K562 (cell line): ENCODE results near the gene CTRB1. TPM values are rescaled to one million over a fixed set of nuclear protein-coding genes. Genes with fewer than 3 reads are reported as not detected.

Source experiments
- ATAC-seq: fragments of 200-7000 bp; cut with Tn5 transposase; 3 replicates; pipeline ENCODE4 v1.9.1; 2020; ENCODE audit warnings: moderate library complexity
- BruUV-seq: library from RNA; stranded (reverse); fragments of 400-500 nt; replicated peaks from 2 replicates; lab custom pipeline; 2021; lab: Mats Ljungman, UMichigan
- CTCF ChIA-PET: fragments of 300-600 bp; formaldehyde crosslinking; extraction: SDS; loops from one replicate; lab custom pipeline; 2021; ENCODE audit warnings: low intra/inter-chr PET ratio; lab: Yijun Ruan, JAX
- POLR2A ChIA-PET: fragments of 300-600, 350-650 bp; sonication (Branson Sonifier 250); formaldehyde crosslinking; extraction: SDS; loops from one replicate; lab custom pipeline; 2021; ENCODE audit warnings: antibody characterized with exemption, inconsistent platforms; lab: Yijun Ruan, JAX
- DNase-seq, 4 experiments: peaks; one replicate each; pipeline versions ENCODE4 v3.0.0 to v3.0.0-alpha.2; 2011 to 2018; ENCODE audit warnings: low spot score in 3 of 4, mixed read lengths in 3 of 4; ENCODE audit errors: extremely low read depth in 1 of 4
- FAIRE-seq: peaks from 2 replicates; lab custom pipeline; 2011; peaks lifted over from hg19 to GRCh38; lab: Jason Lieb, UNC
- H2AFZ ChIP-seq: 2 replicates; pipeline ENCODE4 v1.6.0; 2011; ENCODE audit warnings: low read depth, low read length, control low read depth, inconsistent platforms
- H3K27ac ChIP-seq: fragments of 200-600 bp; 3 replicates; pipeline ENCODE4 v1.8.0; 2011; ENCODE audit warnings: low read depth, mild to moderate bottlenecking, control low read depth, inconsistent platforms, low read length, moderate library complexity, mixed read lengths; ENCODE audit errors: extremely low read depth
- H3K27me3 ChIP-seq, 2 experiments: fragments of 300-600 bp in 1 of 2; 2 replicates in 1 of 2; 3 replicates in 1 of 2; pipeline versions ENCODE4 v1.6.0 to v1.8.0; 2011; ENCODE audit warnings: inconsistent platforms in 2 of 2, low read length in 2 of 2, mild to moderate bottlenecking in 1 of 2, mixed read lengths in 1 of 2, moderate library complexity in 1 of 2; ENCODE audit not compliant: control insufficient read depth in 2 of 2, insufficient read depth in 2 of 2
- H3K36me3 ChIP-seq: fragments of 300-600 bp; 3 replicates; pipeline ENCODE4 v1.8.0; 2011; ENCODE audit warnings: mild to moderate bottlenecking, low read length, inconsistent platforms; ENCODE audit not compliant: control insufficient read depth, insufficient read depth
- H3K4me1 ChIP-seq, 2 experiments: fragments of 200-600 bp in 1 of 2; replicated peaks in 1 of 2; 2 replicates in 1 of 2; 3 replicates in 1 of 2; pipeline versions ENCODE4 v1.5.1 to v1.8.0; 2011; ENCODE audit warnings: inconsistent platforms in 2 of 2, low read length in 2 of 2, mild to moderate bottlenecking in 1 of 2, mixed read lengths in 1 of 2, moderate library complexity in 1 of 2; ENCODE audit not compliant: control insufficient read depth in 2 of 2, insufficient read depth in 2 of 2
- H3K4me2 ChIP-seq: 2 replicates; pipeline ENCODE4 v1.6.1; 2011; ENCODE audit warnings: low read length, control low read depth, inconsistent platforms, mixed read lengths; ENCODE audit not compliant: insufficient read depth
- H3K4me3 ChIP-seq: fragments of 200-600 bp; sonication (generic), shearing (Covaris generic); 2 replicates; pipeline ENCODE4 v1.5.1; 2016; ENCODE audit warnings: control low read depth, inconsistent platforms
- H3K79me2 ChIP-seq: fragments of 200-600 bp; 3 replicates; pipeline ENCODE4 v1.8.0; 2011; ENCODE audit warnings: low read length, inconsistent platforms; ENCODE audit not compliant: control insufficient read depth, insufficient read depth
- H3K9ac ChIP-seq, 2 experiments: 2 replicates each; pipeline versions ENCODE4 v1.6.0 to v1.6.1; 2011; ENCODE audit warnings: low read depth in 2 of 2, low read length in 2 of 2, control low read depth in 1 of 2, inconsistent platforms in 1 of 2, mild to moderate bottlenecking in 1 of 2, mixed read lengths in 1 of 2; ENCODE audit not compliant: insufficient read depth in 1 of 2
- H3K9me1 ChIP-seq: one replicate; pipeline ENCODE4 v1.6.0; 2011; ENCODE audit warnings: inconsistent platforms, mild to moderate bottlenecking, low read length, moderate library complexity; ENCODE audit not compliant: control insufficient read depth, insufficient read depth
- H3K9me3 ChIP-seq: replicated peaks from 2 replicates; pipeline ENCODE4 v1.5.1; 2011; ENCODE audit warnings: low read depth, low read length, inconsistent platforms; ENCODE audit not compliant: control insufficient read depth, insufficient read depth
- H4K20me1 ChIP-seq: replicated peaks from 2 replicates; pipeline ENCODE4 v1.6.1; 2011; ENCODE audit warnings: low read length, inconsistent platforms, mixed read lengths; ENCODE audit not compliant: control insufficient read depth, insufficient read depth
- FUS ChIP-seq: fragments of 200-400 bp; formaldehyde crosslinking; optimal IDR thresholded peaks from 2 replicates; pipeline ENCODE3; 2017; ENCODE audit warnings: low read depth, low read length
- LEF1 ChIP-seq: fragments of 450-650 bp; IDR thresholded peaks from 2 replicates; pipeline ENCODE4 v1.6.1; 2016; ENCODE audit warnings: mild to moderate bottlenecking
- NFIC ChIP-seq: fragments of 450-650 bp; IDR thresholded peaks from 2 replicates; pipeline ENCODE4 v1.6.1; 2017; ENCODE audit warnings: mild to moderate bottlenecking, inconsistent platforms
- PRPF4 ChIP-seq: fragments of 200-400 bp; formaldehyde crosslinking; IDR thresholded peaks from one replicate; pipeline ENCODE4 v1.6.1; 2017; ENCODE audit warnings: low read length, low read depth, mild to moderate bottlenecking; ENCODE audit not compliant: insufficient read depth, poor library complexity, severe bottlenecking
- WGBS: fragments of 100-300 bp; shearing (Covaris generic); methylation state at CpG from one replicate; pipeline ENCODE4 v1.1.6; 2016; ENCODE audit warnings: low coverage, mixed read lengths; ENCODE audit not compliant: insufficient coverage; ENCODE audit errors: missing lambda C conversion rate; 5-methylcytosine and 5-hydroxymethylcytosine counted together
- in situ Hi-C: fragments of 300-500 bp; cut with MboI; formaldehyde crosslinking; loops from 4 replicates; pipeline ENCODE4 v1.15.0; 2018; ENCODE audit warnings: inconsistent platforms, mixed read lengths
- intact Hi-C: fragments of 100-400 bp; cut with micrococcal nuclease; formaldehyde crosslinking; loops from 2 replicates; pipeline ENCODE4 v1.14.2; 2022
- polyA plus RNA-seq, 8 experiments: library from polyadenylated mRNA; depleted of rRNA in 4 of 8; stranded (reverse) in 5 of 8; unstranded in 3 of 8; fragments of >200 nt; fragmentation: Nextera tagmentation in 2 of 8; fragmentation: Illumina TruSeq in 1 of 8; extraction: Ambion mirVana in 2 of 8; extraction: Trizol in 1 of 8; gene quantifications; 2 replicates each; pipeline versions ENCODE4 v1.2.1 to v1.2.3, GENCODE V29; 2011 to 2014; ENCODE audit warnings: inconsistent platforms in 1 of 8, missing spikeins in 1 of 8
- total RNA-seq, 7 experiments: library from RNA; depleted of rRNA in 6 of 7; stranded (reverse); fragments of >200 nt in 6 of 7; fragmentation: Illumina TruSeq in 2 of 7; extraction: Trizol in 2 of 7; gene quantifications; 2 replicates each; pipeline versions ENCODE4 v1.2.1 to v1.2.3, GENCODE V29; 2011 to 2021; ENCODE audit warnings: low replicate concordance in 1 of 7
- TF ChIP-seq, protein P1 (sequence below), 2 experiments: IDR thresholded peaks; 2 replicates each; pipeline ENCODE4 v1.6.1; 2012; ENCODE audit warnings: improper control_type of control experiment in 2 of 2, low read depth in 2 of 2, low read length in 2 of 2, borderline replicate concordance in 1 of 2

CTRB1 gene
- total and polyA plus RNA-seq, 9 of the 15 experiments (the other 6 are each of a cell fraction or from before 2014, with no cell fraction given), result 2.3 TPM; not detected in 8

DNA sequence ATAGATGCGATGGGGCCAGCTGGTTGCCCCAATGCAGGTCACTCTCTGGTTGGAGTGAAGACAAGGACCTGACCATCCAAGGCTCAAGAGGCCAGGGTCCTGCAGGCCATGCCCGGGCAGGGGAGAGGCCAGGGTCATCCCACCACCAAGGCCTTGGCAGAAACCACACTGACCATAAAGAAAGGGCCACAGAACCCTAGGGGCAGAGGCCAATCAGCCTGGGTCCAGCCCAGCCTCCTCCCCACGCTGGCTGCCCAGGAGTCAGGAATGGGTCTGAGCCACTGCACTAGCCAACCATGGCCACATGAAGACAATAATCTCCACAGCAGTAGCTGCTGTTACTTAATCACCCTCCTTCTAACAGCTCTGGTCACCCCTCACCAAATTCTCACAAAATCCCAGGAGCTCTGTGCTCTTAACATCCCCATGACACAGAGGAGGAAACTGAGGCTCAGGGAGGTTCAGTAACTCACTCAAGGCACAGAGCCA, 42.8 kb downstream of the CTRB1 start:
- in situ Hi-C loops (no loop called here), intact Hi-C loops (no loop called here)
- Histone ChIP-seq H3K4me1 (peaks cover 4 to 61% of the 10 kb centered on the region in 2 experiments; a peak in 3 of 5 replicates), H4K20me1 (peaks cover 6% of the 10 kb centered on the region; the same call in 1 of the 2 replicates), H3K79me2 (peaks cover 6% of the 10 kb centered on the region; the same call in 1 of the 3 replicates), H2AFZ (no peak overlapping the region), H3K36me3 (no peaks in the 10 kb centered on the region), H3K27me3 (no peaks in the 10 kb centered on the region), H3K27ac (no peak overlapping the region), H3K9ac (peak overlapping the region in 1 of 2 experiments; percentile 68; a peak in 2 of 4 replicates), H3K9me1 (no peaks in the 10 kb centered on the region), H3K4me3 (no peak overlapping the region), H3K9me3 (no peaks in the 10 kb centered on the region), H3K4me2 (no peak overlapping the region)
- WGBS, result 89% methylated on average over 3 of the region's 3 CpGs
- no peak for ATAC-seq
- FAIRE-seq, result no peak
- no peak for DNase-seq
- TF ChIP-seq PRPF4 (no peak), FUS (no peak)
- no TSS peak for BruUV-seq
- ChIA-PET CTCF (no interaction called here), POLR2A (interaction anchor here (0.9 to 1.0 kb wide), 3 partner anchors 8 to 386 kb away, joined by 3 to 4 read pairs (median 3); partner anchors contain the start of gene TERF2IP)

DNA sequence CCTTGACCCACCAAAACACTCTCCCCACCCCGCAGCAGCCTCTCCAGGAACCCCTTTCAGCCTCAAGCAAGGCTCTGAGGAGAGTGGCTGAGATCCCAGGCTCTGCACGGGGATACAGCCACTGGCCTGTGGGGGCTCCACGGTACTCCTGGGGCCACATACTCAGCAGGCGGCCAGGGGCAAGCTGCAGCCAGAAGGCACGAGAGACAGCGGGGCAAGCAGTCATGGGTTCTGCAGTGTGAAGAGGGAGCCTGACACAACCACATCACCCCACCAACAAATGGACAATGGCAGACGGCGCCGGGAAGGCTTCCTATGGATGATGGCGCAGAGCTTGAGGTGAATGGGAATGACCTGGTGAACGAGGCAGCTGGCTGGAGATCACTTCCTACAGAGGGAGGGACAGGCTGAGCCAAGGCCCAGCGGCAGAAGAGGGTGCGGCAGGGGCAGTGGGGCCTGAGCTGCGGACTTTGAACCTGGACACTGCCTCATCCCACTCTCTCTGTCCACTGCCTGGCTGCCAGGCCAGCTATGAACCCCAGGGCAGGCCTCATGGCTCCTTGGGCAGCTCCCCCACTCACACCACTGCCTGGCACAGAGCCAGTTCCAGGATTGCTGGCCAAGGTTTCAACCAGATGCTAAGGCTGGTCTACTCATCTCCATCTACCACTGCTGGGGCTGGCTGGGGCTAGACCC, 43.5 kb downstream of the CTRB1 start:
- peak overlapping the region in 1 of 2 experiments; percentile 68; a peak in 2 of 4 replicates for H3K9ac ChIP-seq
- intact Hi-C loops, result no loop called here
- no peak for FAIRE-seq
- DNase-seq, result no peak
- ChIA-PET POLR2A (interaction anchor here (0.7 to 1.0 kb wide), 5 partner anchors 9 to 525 kb away, joined by 3 to 4 read pairs (median 3); partner anchors contain the start of genes BCAR1 and TERF2IP), CTCF (no interaction called here)
- WGBS, result 55% methylated on average over 9 of the region's 14 CpGs
- BruUV-seq, result no TSS peak
- ATAC-seq, result no peak
- peaks cover 4 to 60% of the 10 kb centered on the region in 2 experiments; a peak in 3 of 5 replicates for H3K4me1 ChIP-seq
- no peak overlapping the region for H3K4me3 ChIP-seq
- no peaks in the 10 kb centered on the region for H3K9me3 ChIP-seq
- H4K20me1 ChIP-seq, result 0 out of 2 replicates have a peak, but pooled peaks cover 4% of the 10 kb centered on the region
- in situ Hi-C loops, result no loop called here
- no peaks in the 10 kb centered on the region for H3K27me3 ChIP-seq
- H3K36me3 ChIP-seq, result no peaks in the 10 kb centered on the region
- H3K27ac ChIP-seq, result no peak overlapping the region
- H3K79me2 ChIP-seq, result peaks cover 6% of the 10 kb centered on the region; the same call in 1 of the 3 replicates
- H3K4me2 ChIP-seq, result no peak overlapping the region
- H2AFZ ChIP-seq, result no peak overlapping the region
- TF ChIP-seq NFIC (peak; percentile 93), LEF1 (no peak)
- TF ChIP-seq, protein P1, sequence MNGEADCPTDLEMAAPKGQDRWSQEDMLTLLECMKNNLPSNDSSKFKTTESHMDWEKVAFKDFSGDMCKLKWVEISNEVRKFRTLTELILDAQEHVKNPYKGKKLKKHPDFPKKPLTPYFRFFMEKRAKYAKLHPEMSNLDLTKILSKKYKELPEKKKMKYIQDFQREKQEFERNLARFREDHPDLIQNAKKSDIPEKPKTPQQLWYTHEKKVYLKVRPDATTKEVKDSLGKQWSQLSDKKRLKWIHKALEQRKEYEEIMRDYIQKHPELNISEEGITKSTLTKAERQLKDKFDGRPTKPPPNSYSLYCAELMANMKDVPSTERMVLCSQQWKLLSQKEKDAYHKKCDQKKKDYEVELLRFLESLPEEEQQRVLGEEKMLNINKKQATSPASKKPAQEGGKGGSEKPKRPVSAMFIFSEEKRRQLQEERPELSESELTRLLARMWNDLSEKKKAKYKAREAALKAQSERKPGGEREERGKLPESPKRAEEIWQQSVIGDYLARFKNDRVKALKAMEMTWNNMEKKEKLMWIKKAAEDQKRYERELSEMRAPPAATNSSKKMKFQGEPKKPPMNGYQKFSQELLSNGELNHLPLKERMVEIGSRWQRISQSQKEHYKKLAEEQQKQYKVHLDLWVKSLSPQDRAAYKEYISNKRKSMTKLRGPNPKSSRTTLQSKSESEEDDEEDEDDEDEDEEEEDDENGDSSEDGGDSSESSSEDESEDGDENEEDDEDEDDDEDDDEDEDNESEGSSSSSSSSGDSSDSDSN (IDR thresholded peaks at IDR 0.05; ENCODE audit: borderline replicate concordance in 1 of 2, low read depth in 2 of 2, low read length in 2 of 2), result no peak
- H3K9me1 ChIP-seq, result no peaks in the 10 kb centered on the region
